NCI-H82 treated with DMSO at 0.1 percent for 48 hours (cell line): ENCODE results near the gene PGP.

Experiments used
- DNase-seq: peaks from one replicate; lab custom pipeline; 2025; ENCODE audit not compliant: unreplicated experiment; lab: John Stamatoyannopoulos, UW

The PGP gene

GRCh38 chr16:2200313-2200712, 14.3 kb downstream of the PGP start:
- no peak for DNase-seq

- no peak for DNase-seq
Measured at GRCh38 chr16:2199621-2200139, 15.0 kb downstream of the PGP start.

- DNase-seq: no peak
Measured at GRCh38 chr16:2199095-2199494, 15.5 kb downstream of the PGP start.

- DNase-seq: no peak
Measured at GRCh38 chr16:2198283-2198682, 16.4 kb downstream of the PGP start.

GRCh38 chr16:2197765-2198164, 16.9 kb downstream of the PGP start:
- DNase-seq: no peak

GRCh38 chr16:2196981-2197511, 17.6 kb downstream of the PGP start:
- DNase-seq: no peak

- no peak for DNase-seq
Measured at GRCh38 chr16:2196162-2196980, 18.3 kb downstream of the PGP start, which contains the start of gene CASKIN1. Gene CASKIN1 (minus strand): TSS chr16:2196605. CDS start chr16:2196432, 173 bp downstream.

- DNase-seq: no peak
Measured at GRCh38 chr16:2195322-2196161, 19.1 kb downstream of the PGP start.

GRCh38 chr16:2194852-2195321, 19.8 kb downstream of the PGP start:
- peak; percentile 51 for DNase-seq

- DNase-seq: no peak
Measured at GRCh38 chr16:2194166-2194834, 20.3 kb downstream of the PGP start.

- no peak for DNase-seq
Measured at GRCh38 chr16:2191446-2191706, 23.3 kb downstream of the PGP start.

GRCh38 chr16:2190659-2191445, 23.8 kb downstream of the PGP start:
- no peak for DNase-seq

GRCh38 chr16:2190002-2190658, 24.5 kb downstream of the PGP start:
- DNase-seq: no peak

- DNase-seq: no peak
Measured at GRCh38 chr16:2189252-2189893, 25.3 kb downstream of the PGP start.

GRCh38 chr16:2188395-2188794, 26.2 kb downstream of the PGP start:
- DNase-seq: no peak

GRCh38 chr16:2187212-2187611, 27.4 kb downstream of the PGP start:
- DNase-seq: no peak

GRCh38 chr16:2186505-2186904, 28.1 kb downstream of the PGP start:
- no peak for DNase-seq

- no peak for DNase-seq
Measured at GRCh38 chr16:2186064-2186463, 28.6 kb downstream of the PGP start.

- no peak for DNase-seq
Measured at GRCh38 chr16:2184962-2185361, 29.7 kb downstream of the PGP start.
